Nephron progenitor cell (in vitro differentiated cells): ENCODE measurements around the gene RPA1.
A peak's percentile ranks its signal among the peaks of the same experiment; 100 is the strongest.

Source experiments
- DNase-seq: peaks from one replicate; pipeline ENCODE4 v3.0.0; 2021
- H3K27ac Mint-ChIP-seq: 2 replicates; pipeline ENCODE4 v1.8.0; 2021; ENCODE audit warnings: mild to moderate bottlenecking, moderate library complexity, mixed read lengths
- H3K27me3 Mint-ChIP-seq: 2 replicates; pipeline ENCODE4 v1.8.0; 2021; ENCODE audit warnings: mild to moderate bottlenecking, low read depth, mixed read lengths; ENCODE audit not compliant: poor library complexity
- H3K36me3 Mint-ChIP-seq: 2 replicates; pipeline ENCODE4 v1.8.0; 2021; ENCODE audit warnings: low read depth, mixed read lengths
- H3K4me1 Mint-ChIP-seq: 2 replicates; pipeline ENCODE4 v1.8.0; 2021; ENCODE audit warnings: mixed read lengths
- H3K4me3 Mint-ChIP-seq: 2 replicates; pipeline ENCODE4 v1.8.0; 2021; ENCODE audit warnings: mild to moderate bottlenecking, moderate library complexity, mixed read lengths
- H3K9me3 Mint-ChIP-seq: 2 replicates; pipeline ENCODE4 v1.8.0; 2021; ENCODE audit warnings: mild to moderate bottlenecking, moderate library complexity, mixed read lengths
- TF ChIP-seq, protein P1 (sequence below): fragments of 200-600 bp; sonication (generic); IDR thresholded peaks from 2 replicates; pipeline ENCODE4 v1.5.0; 2021; ENCODE audit warnings: antibody characterized with exemption

RPA1 gene

DNA sequence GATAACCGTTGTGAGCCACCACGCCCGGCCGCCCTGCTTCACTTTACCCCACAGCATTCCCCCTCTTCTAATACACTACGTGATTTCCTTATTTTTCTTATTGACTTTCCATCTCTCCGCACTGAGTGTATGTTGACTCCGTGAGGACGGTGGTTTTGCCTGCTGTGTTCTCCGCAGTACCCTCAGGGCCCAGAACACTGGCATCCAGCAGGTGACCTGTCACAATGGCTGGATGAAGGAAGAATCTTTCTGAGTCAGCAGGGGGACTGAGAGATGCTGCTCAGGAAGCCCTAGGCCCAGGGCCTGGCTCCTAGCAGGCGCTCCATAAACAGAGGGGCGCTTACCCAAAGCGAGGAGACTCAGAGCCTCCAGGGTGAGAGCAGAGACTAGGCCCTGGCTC is 115.8 kb downstream of the RPA1 start:
- Mint-ChIP-seq H3K27ac (peak overlapping the region; percentile 9), H3K4me3 (no peak overlapping the region), H3K27me3 (peaks cover 16% of the 10 kb centered on the region), H3K9me3 (peaks cover 9% of the 10 kb centered on the region), H3K36me3 (no peaks in the 10 kb centered on the region), H3K4me1 (peaks cover 61% of the 10 kb centered on the region)
- TF ChIP-seq, protein P1, sequence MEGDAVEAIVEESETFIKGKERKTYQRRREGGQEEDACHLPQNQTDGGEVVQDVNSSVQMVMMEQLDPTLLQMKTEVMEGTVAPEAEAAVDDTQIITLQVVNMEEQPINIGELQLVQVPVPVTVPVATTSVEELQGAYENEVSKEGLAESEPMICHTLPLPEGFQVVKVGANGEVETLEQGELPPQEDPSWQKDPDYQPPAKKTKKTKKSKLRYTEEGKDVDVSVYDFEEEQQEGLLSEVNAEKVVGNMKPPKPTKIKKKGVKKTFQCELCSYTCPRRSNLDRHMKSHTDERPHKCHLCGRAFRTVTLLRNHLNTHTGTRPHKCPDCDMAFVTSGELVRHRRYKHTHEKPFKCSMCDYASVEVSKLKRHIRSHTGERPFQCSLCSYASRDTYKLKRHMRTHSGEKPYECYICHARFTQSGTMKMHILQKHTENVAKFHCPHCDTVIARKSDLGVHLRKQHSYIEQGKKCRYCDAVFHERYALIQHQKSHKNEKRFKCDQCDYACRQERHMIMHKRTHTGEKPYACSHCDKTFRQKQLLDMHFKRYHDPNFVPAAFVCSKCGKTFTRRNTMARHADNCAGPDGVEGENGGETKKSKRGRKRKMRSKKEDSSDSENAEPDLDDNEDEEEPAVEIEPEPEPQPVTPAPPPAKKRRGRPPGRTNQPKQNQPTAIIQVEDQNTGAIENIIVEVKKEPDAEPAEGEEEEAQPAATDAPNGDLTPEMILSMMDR = no peak
- DNase-seq = no peak

DNA sequence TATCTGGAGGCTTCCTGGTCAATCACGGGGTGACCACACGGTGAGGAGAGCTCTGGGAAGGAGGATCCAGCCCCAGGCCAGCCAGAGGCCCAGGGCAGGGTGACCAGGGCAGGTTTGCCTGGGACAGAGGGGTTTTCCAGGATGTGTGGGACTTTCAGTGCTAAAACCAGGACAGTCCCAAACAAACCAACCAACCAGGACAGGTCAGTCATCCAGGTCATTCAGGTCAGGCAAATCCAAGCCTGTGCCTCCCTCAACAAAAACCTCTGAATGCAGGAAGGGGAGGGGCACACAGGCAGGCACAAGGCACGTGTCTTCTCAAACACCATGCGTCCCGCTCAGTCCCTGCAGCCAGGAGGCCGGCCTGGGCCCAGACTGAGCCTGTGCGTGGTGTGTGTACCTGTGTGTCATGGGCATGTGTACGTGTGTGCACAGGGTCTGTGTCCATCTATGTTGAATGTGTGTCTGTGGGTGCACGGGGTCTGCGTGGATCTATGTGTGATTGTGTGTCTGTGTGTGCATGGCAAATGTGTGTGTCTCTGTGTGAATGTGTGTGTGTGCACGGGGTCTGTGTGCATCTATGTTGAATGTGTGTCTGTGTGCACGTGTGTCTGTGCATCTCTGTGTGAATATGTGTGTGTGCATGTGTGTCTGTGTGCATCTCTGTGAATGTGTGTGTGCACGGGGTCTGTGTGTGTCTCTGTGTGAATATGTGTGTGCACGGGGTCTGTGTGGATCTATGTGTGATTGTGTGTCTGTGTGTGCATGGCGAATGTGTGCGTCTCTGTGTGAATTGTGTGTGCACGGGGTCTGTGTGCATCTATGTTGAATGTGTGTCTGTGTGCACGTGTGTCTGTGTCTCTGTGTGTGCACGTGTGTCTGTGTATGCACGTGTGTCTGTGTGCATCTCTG is 116.5 kb downstream of the RPA1 start:
- DNase-seq = no peak
- TF ChIP-seq, protein P1 = no peak
- peaks cover 16% of the 10 kb centered on the region for H3K27me3 Mint-ChIP-seq
- peak overlapping the region; percentile 3 for H3K4me3 Mint-ChIP-seq
- H3K4me1 Mint-ChIP-seq = peaks cover 55% of the 10 kb centered on the region
- no peaks in the 10 kb centered on the region for H3K36me3 Mint-ChIP-seq
- peak overlapping the region; percentile 9 for H3K27ac Mint-ChIP-seq
- peaks cover 9% of the 10 kb centered on the region for H3K9me3 Mint-ChIP-seq

DNA sequence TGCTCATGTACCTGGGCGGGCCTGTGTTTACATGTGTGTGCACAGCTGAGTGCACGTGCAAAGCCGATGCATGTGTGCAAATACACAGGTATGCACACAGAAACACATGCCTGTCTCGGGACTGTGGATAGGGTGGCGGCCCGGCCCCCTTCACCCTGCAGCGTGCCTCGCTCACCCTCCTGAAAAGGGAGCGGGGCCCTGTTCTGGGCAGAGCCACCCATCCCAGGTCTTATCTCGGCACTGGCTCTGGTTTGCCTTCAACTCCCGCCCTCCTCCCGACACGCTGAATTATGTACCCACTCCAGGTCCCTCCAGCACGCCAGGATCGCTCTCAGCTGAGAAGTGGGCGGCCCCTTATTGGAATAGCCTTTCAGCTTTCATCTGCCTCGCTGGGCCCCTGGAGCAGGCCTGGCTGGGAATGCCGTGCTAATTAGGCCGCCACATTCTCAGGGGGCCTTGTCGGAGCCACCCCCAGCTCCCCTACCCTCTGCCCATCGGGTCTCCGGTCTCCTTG is 117.5 kb downstream of the RPA1 start:
- Mint-ChIP-seq H3K4me1 (peaks cover 58% of the 10 kb centered on the region), H3K4me3 (no peak overlapping the region), H3K36me3 (no peaks in the 10 kb centered on the region), H3K9me3 (peaks cover 9% of the 10 kb centered on the region), H3K27ac (peak overlapping the region; percentile 64), H3K27me3 (peaks cover 23% of the 10 kb centered on the region)
- DNase-seq = peak; percentile 58
- TF ChIP-seq, protein P1 = no peak

DNA sequence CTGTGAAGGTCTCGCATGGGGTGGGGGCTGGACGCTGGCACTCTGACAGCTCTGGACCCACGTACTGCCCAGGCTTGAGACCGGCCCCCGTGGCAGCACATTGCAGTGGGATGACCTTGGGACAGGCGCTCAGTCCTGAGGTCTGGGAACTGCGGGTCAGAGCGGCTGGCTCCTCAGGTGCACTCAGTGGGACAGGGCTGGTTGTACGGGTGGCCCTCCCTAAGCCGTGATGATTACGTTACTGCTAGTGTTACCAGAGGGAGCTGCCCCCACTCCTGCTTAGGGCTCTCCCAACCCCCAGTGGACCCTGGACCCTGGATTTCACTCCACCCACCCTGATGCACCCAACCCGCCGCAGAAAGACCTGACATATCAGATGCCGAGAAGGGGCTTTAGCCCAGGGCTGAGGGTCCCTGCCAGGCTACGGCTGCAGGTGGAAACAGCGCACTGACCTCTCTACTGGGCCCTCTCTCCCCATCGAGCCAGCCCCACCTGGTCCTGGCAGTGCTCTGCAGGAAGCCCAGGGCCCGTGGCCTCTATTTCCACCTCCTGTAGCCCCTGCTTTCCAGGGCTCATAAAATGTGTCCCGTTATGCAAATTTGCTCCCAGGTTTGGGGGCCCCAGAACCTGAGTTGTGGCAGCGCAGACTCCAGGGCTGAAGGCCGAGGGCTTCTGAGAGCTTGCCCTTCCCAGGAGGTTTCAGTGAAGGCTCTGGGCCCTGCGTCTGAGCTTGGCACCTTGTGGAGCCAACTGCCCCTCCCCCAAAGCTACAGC is 118.1 kb downstream of the RPA1 start:
- no peak overlapping the region for H3K27ac Mint-ChIP-seq
- no peak overlapping the region for H3K4me3 Mint-ChIP-seq
- no peaks in the 10 kb centered on the region for H3K36me3 Mint-ChIP-seq
- peaks cover 23% of the 10 kb centered on the region for H3K27me3 Mint-ChIP-seq
- peaks cover 9% of the 10 kb centered on the region for H3K9me3 Mint-ChIP-seq
- no peak for DNase-seq
- TF ChIP-seq, protein P1 = no peak
- H3K4me1 Mint-ChIP-seq = peaks cover 58% of the 10 kb centered on the region

DNA sequence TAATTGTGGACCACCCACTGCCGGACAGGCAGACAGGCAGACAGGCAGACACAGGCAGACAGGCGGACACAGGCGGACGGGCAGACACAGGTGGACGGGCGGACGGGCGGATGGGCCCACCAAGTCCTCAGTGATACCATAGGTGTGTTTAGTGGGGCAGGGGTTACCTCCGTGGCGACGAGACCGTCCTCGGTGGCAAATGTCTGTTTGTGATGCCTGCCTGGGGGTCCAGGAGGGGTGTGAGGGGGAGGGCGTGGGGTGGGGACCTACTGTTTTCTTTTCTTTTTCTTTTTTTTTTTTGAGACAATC is 118.7 kb downstream of the RPA1 start:
- no peak overlapping the region for H3K4me3 Mint-ChIP-seq
- H3K36me3 Mint-ChIP-seq = no peaks in the 10 kb centered on the region
- H3K27me3 Mint-ChIP-seq = peaks cover 23% of the 10 kb centered on the region
- H3K27ac Mint-ChIP-seq = no peak overlapping the region
- H3K9me3 Mint-ChIP-seq = peaks cover 9% of the 10 kb centered on the region
- DNase-seq = no peak
- TF ChIP-seq, protein P1 = no peak
- H3K4me1 Mint-ChIP-seq = peaks cover 58% of the 10 kb centered on the region
